Vagina (tissue), 2 donors: ENCODE measurements around the gene ABL1. TPM values are rescaled to one million over a fixed set of nuclear protein-coding genes. Genes with fewer than 3 reads are reported as not detected.

Experiments
- DNase-seq, 2 donors: peaks; one replicate each; pipeline ENCODE4 v3.0.0-alpha.2; 2017; ENCODE audit errors: extremely low spot score in 2 of 2
- H3K27ac ChIP-seq: fragments of 200-600 bp; sonication (generic); one replicate; pipeline ENCODE4 v1.5.1; 2019
- H3K27me3 ChIP-seq: fragments of 200-600 bp; sonication (generic); one replicate; pipeline ENCODE4 v1.5.1; 2019
- H3K36me3 ChIP-seq, 2 donors: fragments of 200-600 bp; sonication (generic); one replicate each; pipeline ENCODE4 v1.5.1; 2017 to 2019
- H3K4me1 ChIP-seq: fragments of 200-600 bp; sonication (generic); one replicate; pipeline ENCODE4 v1.5.1; 2019
- H3K4me3 ChIP-seq, 2 donors: fragments of 200-600 bp; sonication (generic); 1 replicate in 1 of 2; 2 replicates in 1 of 2; pipeline ENCODE4 v1.5.1; 2016 to 2019
- H3K9me3 ChIP-seq: fragments of 200-600 bp; sonication (generic); one replicate; pipeline ENCODE4 v1.5.1; 2019
- CTCF ChIP-seq, 3 experiments: fragments of 450-650 bp in 2 of 3; fragments of 200-600 bp in 1 of 3; sonication (generic) in 1 of 3; IDR thresholded peaks; one replicate each; pipeline ENCODE4 v1.5.1; 2017 to 2019; ENCODE audit warnings: antibody characterized with exemption in 3 of 3, mild to moderate bottlenecking in 2 of 3, moderate library complexity in 2 of 3
- POLR2A ChIP-seq, 2 donors: fragments of 450-650 bp; IDR thresholded peaks; one replicate each; pipeline ENCODE4 v1.6.1; 2017; ENCODE audit warnings: antibody characterized with exemption in 2 of 2, mild to moderate bottlenecking in 2 of 2, moderate library complexity in 2 of 2
- POLR2AphosphoS5 ChIP-seq, 2 donors: sonication (generic); formaldehyde crosslinking; IDR thresholded peaks; one replicate each; pipeline ENCODE4 v1.9.0; 2017; ENCODE audit warnings: antibody characterized with exemption in 2 of 2, mild to moderate bottlenecking in 2 of 2, low read depth in 1 of 2; ENCODE audit not compliant: insufficient read depth in 1 of 2
- intact Hi-C: fragments of 100-400 bp; cut with DNase I; formaldehyde crosslinking; loops from one replicate; pipeline ENCODE4 v1.15.1; 2023
- total RNA-seq: library from RNA; depleted of rRNA; stranded (reverse); fragments of >200 nt; gene quantifications from one replicate; pipeline ENCODE4 v1.2.3, GENCODE V29; 2016

Gene ABL1
- total RNA-seq: 68.5 TPM

- intact Hi-C loops: loop anchor here (2.0 kb wide), 1 partner anchor 54 kb away; no protein-coding TSS in a partner anchor
- H3K9me3 ChIP-seq: no peaks in the 10 kb centered on the region
- H3K4me1 ChIP-seq: peaks cover 63% of the 10 kb centered on the region
- peak; percentile 12 to 80 for TF ChIP-seq POLR2AphosphoS5 (IDR thresholded peaks at IDR 0.05; ENCODE audit: insufficient read depth in 1 of 2, low read depth in 1 of 2)
- TF ChIP-seq CTCF (IDR thresholded peaks at IDR 0.05): no peak
- peak within 1 kb of the TSS; percentile 91 for H3K27ac ChIP-seq
- peak within 1 kb of the TSS; percentile 73 to 77 for H3K4me3 ChIP-seq
- H3K27me3 ChIP-seq: no peaks in the 10 kb centered on the region
- no peak for DNase-seq
- no peaks in the 10 kb centered on the region for H3K36me3 ChIP-seq
Observed at GRCh38 chr9:130834371-130835336, at the start of gene ABL1. Gene ABL1, plus strand, starts transcription at chr9:130835254. Its CDS starts 193 bp downstream, at chr9:130835447.

GRCh38 chr9:130785940-130786508, 49.0 kb upstream of the ABL1 start:
- Histone ChIP-seq H3K27ac (no peak overlapping the region), H3K4me3 (no peak overlapping the region), H3K36me3 (no peaks in the 10 kb centered on the region), H3K4me1 (peaks cover 45% of the 10 kb centered on the region), H3K27me3 (no peaks in the 10 kb centered on the region), H3K9me3 (peaks cover 6% of the 10 kb centered on the region)
- intact Hi-C loops: no loop called here
- DNase-seq: no peak
- TF ChIP-seq CTCF (IDR thresholded peaks at IDR 0.05): no peak
- TF ChIP-seq POLR2AphosphoS5 (IDR thresholded peaks at IDR 0.05; ENCODE audit: insufficient read depth in 1 of 2, low read depth in 1 of 2): no peak
- no peak for TF ChIP-seq POLR2A (IDR thresholded peaks at IDR 0.05)

GRCh38 chr9:130786526-130786925, 48.5 kb upstream of the ABL1 start:
- H3K4me1 ChIP-seq: peaks cover 49% of the 10 kb centered on the region
- no peak for DNase-seq
- intact Hi-C loops: no loop called here

GRCh38 chr9:130789747-130790672, 45.0 kb upstream of the ABL1 start:
- intact Hi-C loops: no loop called here
- H3K4me3 ChIP-seq: no peak overlapping the region
- DNase-seq: no peak
- H3K4me1 ChIP-seq: peaks cover 36% of the 10 kb centered on the region
- H3K27ac ChIP-seq: no peak overlapping the region
- no peaks in the 10 kb centered on the region for H3K36me3 ChIP-seq
- peaks cover 6% of the 10 kb centered on the region for H3K9me3 ChIP-seq
- H3K27me3 ChIP-seq: no peaks in the 10 kb centered on the region
- TF ChIP-seq CTCF (IDR thresholded peaks at IDR 0.05) (no peak), POLR2A (IDR thresholded peaks at IDR 0.05) (no peak), POLR2AphosphoS5 (IDR thresholded peaks at IDR 0.05; ENCODE audit: insufficient read depth in 1 of 2, low read depth in 1 of 2) (no peak)

More at GRCh38 chr9:130786526-130786925, 48.5 kb upstream of the ABL1 start:
- Histone ChIP-seq H3K27me3 (no peaks in the 10 kb centered on the region), H3K9me3 (peaks cover 6% of the 10 kb centered on the region), H3K36me3 (no peaks in the 10 kb centered on the region), H3K27ac (no peak overlapping the region), H3K4me3 (no peak overlapping the region)
- no peak for TF ChIP-seq POLR2A (IDR thresholded peaks at IDR 0.05)
- no peak for TF ChIP-seq POLR2AphosphoS5 (IDR thresholded peaks at IDR 0.05; ENCODE audit: insufficient read depth in 1 of 2, low read depth in 1 of 2)
- no peak for TF ChIP-seq CTCF (IDR thresholded peaks at IDR 0.05)
